ENCODE data around the gene GSE1.

- TF ChIP-seq, protein P1, sequence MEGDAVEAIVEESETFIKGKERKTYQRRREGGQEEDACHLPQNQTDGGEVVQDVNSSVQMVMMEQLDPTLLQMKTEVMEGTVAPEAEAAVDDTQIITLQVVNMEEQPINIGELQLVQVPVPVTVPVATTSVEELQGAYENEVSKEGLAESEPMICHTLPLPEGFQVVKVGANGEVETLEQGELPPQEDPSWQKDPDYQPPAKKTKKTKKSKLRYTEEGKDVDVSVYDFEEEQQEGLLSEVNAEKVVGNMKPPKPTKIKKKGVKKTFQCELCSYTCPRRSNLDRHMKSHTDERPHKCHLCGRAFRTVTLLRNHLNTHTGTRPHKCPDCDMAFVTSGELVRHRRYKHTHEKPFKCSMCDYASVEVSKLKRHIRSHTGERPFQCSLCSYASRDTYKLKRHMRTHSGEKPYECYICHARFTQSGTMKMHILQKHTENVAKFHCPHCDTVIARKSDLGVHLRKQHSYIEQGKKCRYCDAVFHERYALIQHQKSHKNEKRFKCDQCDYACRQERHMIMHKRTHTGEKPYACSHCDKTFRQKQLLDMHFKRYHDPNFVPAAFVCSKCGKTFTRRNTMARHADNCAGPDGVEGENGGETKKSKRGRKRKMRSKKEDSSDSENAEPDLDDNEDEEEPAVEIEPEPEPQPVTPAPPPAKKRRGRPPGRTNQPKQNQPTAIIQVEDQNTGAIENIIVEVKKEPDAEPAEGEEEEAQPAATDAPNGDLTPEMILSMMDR (conservative IDR thresholded peaks at IDR 0.05; ENCODE audit: low read depth in 2 of 2): no peak
- TF ChIP-seq EZH2 (IDR thresholded peaks at IDR 0.05; ENCODE audit: low read depth, unreplicated experiment) (no peak), JUNB (IDR thresholded peaks at IDR 0.05; ENCODE audit: unreplicated experiment) (no peak), POLR2AphosphoS5 (IDR thresholded peaks at IDR 0.05; ENCODE audit: low read depth) (no peak), REST (IDR thresholded peaks at IDR 0.05; ENCODE audit: unreplicated experiment) (no peak), CREB1 (CRISPR knock-in tag; IDR thresholded peaks at IDR 0.05; ENCODE audit: low read depth) (no peak), NANOG (IDR thresholded peaks at IDR 0.05; ENCODE audit: borderline replicate concordance) (no peak), EZH2phosphoT487 (IDR thresholded peaks at IDR 0.05; ENCODE audit: unreplicated experiment) (no peak), ZNF331 (CRISPR knock-in tag; IDR thresholded peaks at IDR 0.05; ENCODE audit: low read depth) (no peak), STAT1 (IDR thresholded peaks at IDR 0.05; ENCODE audit: unreplicated experiment) (no peak)
Measured at GRCh38 chr16:85617948-85618347, 4.8 kb downstream of the GSE1 start.
